IMR-90 (cell line): ENCODE data around the gene RTN4RL2. TPM values are rescaled to one million over a fixed set of nuclear protein-coding genes. Genes with fewer than 3 reads are reported as not detected.

ENCODE experiments used
- ATAC-seq: fragments of 200-7000 bp; cut with Tn5 transposase; 2 replicates; pipeline ENCODE4 v1.9.1; 2020; ENCODE audit warnings: low read depth, mild to moderate bottlenecking, moderate library complexity
- BruUV-seq: library from RNA; stranded (reverse); fragments of 400-500 nt; replicated peaks from 2 replicates; lab custom pipeline; 2021; lab: Mats Ljungman, UMichigan
- CTCF ChIA-PET: fragments of 300-600 bp; formaldehyde crosslinking; extraction: SDS; loops from one replicate; lab custom pipeline; 2021; ENCODE audit warnings: antibody characterized with exemption; lab: Yijun Ruan, JAX
- POLR2A ChIA-PET: fragments of 300-600 bp; sonication (Branson Sonifier 250); formaldehyde crosslinking; loops from one replicate; lab custom pipeline; 2022; ENCODE audit warnings: antibody characterized with exemption; ENCODE audit not compliant: unreplicated experiment; lab: Charles Lee
- DNase-seq: peaks from one replicate; pipeline ENCODE4 v3.0.0; 2013
- H2AFZ ChIP-seq: replicated peaks from 2 replicates; pipeline ENCODE3; 2013; ENCODE audit warnings: low read length, mild to moderate bottlenecking; ENCODE audit not compliant: poor library complexity
- H2AK5ac ChIP-seq: 2 replicates; pipeline ENCODE4 v1.6.1; 2013; ENCODE audit warnings: low read depth, low read length, inconsistent platforms
- H2AK9ac ChIP-seq: replicated peaks from 2 replicates; pipeline ENCODE3; 2013; ENCODE audit warnings: mild to moderate bottlenecking, low read depth, low read length, moderate library complexity; ENCODE audit not compliant: poor library complexity
- H2BK120ac ChIP-seq: 2 replicates; pipeline ENCODE4 v1.6.1; 2013; ENCODE audit warnings: low read depth, low read length, inconsistent platforms
- H2BK15ac ChIP-seq: 3 replicates; pipeline ENCODE4 v1.6.1; 2013; ENCODE audit warnings: low read depth, low read length, inconsistent platforms
- H2BK20ac ChIP-seq: 2 replicates; pipeline ENCODE4 v1.6.1; 2013; ENCODE audit warnings: low read depth, mild to moderate bottlenecking, inconsistent platforms, low read length, moderate library complexity
- H2BK5ac ChIP-seq: 2 replicates; pipeline ENCODE4 v1.6.1; 2013; ENCODE audit warnings: mild to moderate bottlenecking, low read depth, low read length, inconsistent platforms; ENCODE audit not compliant: poor library complexity, severe bottlenecking
- H3K14ac ChIP-seq: replicated peaks from 2 replicates; pipeline ENCODE4 v1.6.1; 2013; ENCODE audit warnings: low read depth, low read length, inconsistent platforms
- H3K18ac ChIP-seq: 2 replicates; pipeline ENCODE4 v1.6.1; 2013; ENCODE audit warnings: low read depth, low read length, control low read depth
- H3K23ac ChIP-seq: 2 replicates; pipeline ENCODE4 v1.6.1; 2013; ENCODE audit warnings: low read depth, low read length, inconsistent platforms
- H3K27ac ChIP-seq: 2 replicates; pipeline ENCODE4 v1.5.1; 2013; ENCODE audit warnings: mild to moderate bottlenecking, control low read depth, low read length; ENCODE audit not compliant: insufficient read depth
- H3K27me3 ChIP-seq: 2 replicates; pipeline ENCODE4 v1.6.1; 2013; ENCODE audit warnings: low read length; ENCODE audit not compliant: control insufficient read depth, insufficient read depth
- H3K36me3 ChIP-seq: 2 replicates; pipeline ENCODE4 v1.6.1; 2013; ENCODE audit warnings: low read length, mixed read lengths; ENCODE audit not compliant: control insufficient read depth, insufficient read depth
- H3K4ac ChIP-seq: 2 replicates; pipeline ENCODE4 v1.6.1; 2013; ENCODE audit warnings: low read depth, low read length, inconsistent platforms
- H3K4me1 ChIP-seq: 2 replicates; pipeline ENCODE4 v1.6.1; 2013; ENCODE audit warnings: low read length, mixed read lengths; ENCODE audit not compliant: control insufficient read depth, insufficient read depth
- H3K4me2 ChIP-seq: 2 replicates; pipeline ENCODE4 v1.6.1; 2013; ENCODE audit warnings: low read depth, mild to moderate bottlenecking, control low read depth, low read length, moderate library complexity
- H3K4me3 ChIP-seq: 2 replicates; pipeline ENCODE4 v1.5.1; 2013; ENCODE audit warnings: low read depth, mild to moderate bottlenecking, control low read depth, low read length, moderate library complexity; ENCODE audit not compliant: insufficient read depth
- H3K56ac ChIP-seq: 2 replicates; pipeline ENCODE4 v1.6.1; 2013; ENCODE audit warnings: low read length, inconsistent platforms; ENCODE audit not compliant: insufficient read depth; ENCODE audit errors: extremely low read depth
- H3K79me1 ChIP-seq, 2 experiments: 2 replicates each; pipeline ENCODE4 v1.6.1; 2013; ENCODE audit warnings: low read length in 2 of 2, inconsistent platforms in 1 of 2, low read depth in 1 of 2
- H3K9ac ChIP-seq: 2 replicates; pipeline ENCODE4 v1.6.1; 2013; ENCODE audit warnings: low read depth, low read length, control low read depth
- H3K9me1 ChIP-seq: 2 replicates; pipeline ENCODE4 v1.6.1; 2013; ENCODE audit warnings: low read length, inconsistent platforms; ENCODE audit not compliant: insufficient read depth
- H3K9me3 ChIP-seq: 2 replicates; pipeline ENCODE4 v1.6.1; 2013; ENCODE audit warnings: low read length; ENCODE audit not compliant: control insufficient read depth, insufficient read depth
- H4K20me1 ChIP-seq: 2 replicates; pipeline ENCODE4 v1.6.1; 2013; ENCODE audit warnings: low read length, inconsistent platforms; ENCODE audit not compliant: insufficient read depth
- H4K5ac ChIP-seq: 2 replicates; pipeline ENCODE4 v1.6.1; 2013; ENCODE audit warnings: mild to moderate bottlenecking, low read depth, low read length, control low read depth
- H4K8ac ChIP-seq, 2 experiments: 2 replicates each; pipeline ENCODE4 v1.6.1; 2013; ENCODE audit warnings: low read depth in 2 of 2, low read length in 2 of 2, control low read depth in 1 of 2, inconsistent platforms in 1 of 2
- H4K91ac ChIP-seq: 2 replicates; pipeline ENCODE4 v1.6.1; 2013; ENCODE audit warnings: low read depth, low read length, inconsistent platforms; ENCODE audit not compliant: insufficient read depth
- CEBPB ChIP-seq: IDR thresholded peaks from 2 replicates; pipeline ENCODE4 v1.6.1; 2012; ENCODE audit warnings: low read depth, low read length, improper control_type of control experiment
- CHD1 ChIP-seq: IDR thresholded peaks from 2 replicates; pipeline ENCODE4 v1.6.1; 2012; ENCODE audit warnings: low read depth, low read length, improper control_type of control experiment
- FOS ChIP-seq: fragments of 150-350 bp; IDR thresholded peaks from 2 replicates; pipeline ENCODE4 v1.6.1; 2016; ENCODE audit warnings: low read depth, low read length
- MAZ ChIP-seq: IDR thresholded peaks from 2 replicates; pipeline ENCODE4 v1.6.1; 2012; ENCODE audit warnings: low read depth, mild to moderate bottlenecking, low read length, improper control_type of control experiment, moderate library complexity, borderline replicate concordance
- MXI1 ChIP-seq: IDR thresholded peaks from 2 replicates; pipeline ENCODE4 v1.6.1; 2012; ENCODE audit warnings: low read depth, mild to moderate bottlenecking, low read length, moderate library complexity, borderline replicate concordance
- NFE2L2 ChIP-seq: fragments of 150-350 bp; IDR thresholded peaks from 2 replicates; pipeline ENCODE4 v1.6.1; 2016; ENCODE audit warnings: low read depth, mild to moderate bottlenecking, low read length
- POLR2A ChIP-seq: IDR thresholded peaks from 2 replicates; pipeline ENCODE4 v1.6.1; 2012; ENCODE audit warnings: mild to moderate bottlenecking, low read depth, low read length
- RFX5 ChIP-seq: IDR thresholded peaks from 2 replicates; pipeline ENCODE4 v1.8.0; 2012; ENCODE audit warnings: low read depth, mild to moderate bottlenecking, low read length, moderate library complexity
- SMC3 ChIP-seq: fragments of 150-350 bp; IDR thresholded peaks from 2 replicates; pipeline ENCODE4 v1.6.1; 2016; ENCODE audit warnings: low read depth, mild to moderate bottlenecking, antibody characterized with exemption, low read length, moderate library complexity
- WGBS, 2 experiments: methylation state at CpG; one replicate each; pipeline versions ENCODE4 v1.1.5 to v1.1.7; 2013; ENCODE audit warnings: missing lambda C conversion rate in 2 of 2; ENCODE audit not compliant: insufficient read length in 1 of 2; ENCODE audit errors: extremely low coverage in 2 of 2; 5-methylcytosine and 5-hydroxymethylcytosine counted together
- dilution Hi-C: fragments of 300-500 bp; cut with HindIII; formaldehyde crosslinking; loops from one replicate; pipeline ENCODE4 v1.14.3; 2018; ENCODE audit warnings: low sequenced_read_pairs; ENCODE audit not compliant: unreplicated experiment
- in situ Hi-C: fragments of 300-500 bp; cut with MboI; formaldehyde crosslinking; loops from 3 replicates; pipeline ENCODE4 v1.14.3; 2019; ENCODE audit warnings: low sequenced_read_pairs, inconsistent platforms, mixed read lengths
- intact Hi-C: fragments of 100-400 bp; cut with micrococcal nuclease; formaldehyde crosslinking; loops from 2 replicates; pipeline ENCODE4 v1.10.0; 2022
- polyA plus RNA-seq, 3 experiments: library from polyadenylated mRNA; depleted of rRNA; stranded (reverse); fragments of >200 nt; gene quantifications; 2 replicates each; pipeline ENCODE4 v1.2.3, GENCODE V29; 2012; ENCODE audit warnings: low replicate concordance in 1 of 3
- total RNA-seq: library from RNA; depleted of rRNA; stranded (reverse); fragments of >200 nt; gene quantifications from 2 replicates; pipeline ENCODE4 v1.2.3, GENCODE V29; 2012

Gene RTN4RL2
- total and polyA plus RNA-seq, 2 of the 4 experiments (the other 2 are of a cell fraction): 1.5 TPM; not detected in 1

GRCh38 chr11:57476757-57477506 is 16.6 kb downstream of the RTN4RL2 start (continued):
- no peak for TF ChIP-seq CHD1
- no peak for TF ChIP-seq FOS
- TF ChIP-seq POLR2A: no peak

DNA sequence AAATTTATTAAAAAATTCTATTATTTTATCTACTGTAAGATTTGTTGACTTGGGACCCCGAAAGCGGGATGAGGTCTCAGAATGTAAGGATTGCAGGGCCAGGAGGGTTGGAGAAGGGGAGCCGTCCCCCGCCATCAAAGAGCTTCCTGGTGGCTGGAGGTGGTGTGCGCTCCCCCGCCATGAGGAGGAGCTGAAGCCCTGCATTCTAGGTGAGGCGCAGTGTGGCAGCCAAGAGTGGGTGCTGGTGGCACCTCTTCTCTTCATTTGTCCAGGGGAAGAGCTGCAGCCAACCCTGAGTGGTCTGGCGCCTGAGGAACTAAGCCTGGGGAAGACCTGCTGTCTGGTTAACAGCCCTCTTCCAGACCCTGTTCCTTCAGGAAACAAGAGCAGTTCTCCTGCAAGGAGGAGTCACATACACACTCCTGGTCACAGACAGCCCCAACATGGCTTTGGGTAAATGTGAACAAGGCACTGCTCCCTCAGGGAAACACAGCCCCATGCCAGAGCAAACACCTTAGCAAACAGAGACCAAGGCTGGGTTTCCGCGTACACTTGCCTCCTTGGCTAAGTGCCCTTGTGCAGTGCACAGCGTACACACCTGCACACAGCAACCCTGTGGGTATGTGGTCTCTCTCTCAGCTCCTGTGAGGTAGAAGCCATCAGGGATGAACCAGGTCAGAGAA is 17.3 kb downstream of the RTN4RL2 start:
- Histone ChIP-seq H3K4me3 (no peak overlapping the region), H2BK20ac (no peak overlapping the region), H2AK5ac (no peak overlapping the region), H3K14ac (no peak overlapping the region), H3K9me1 (no peaks in the 10 kb centered on the region), H3K56ac (no peak overlapping the region), H4K8ac (no peak overlapping the region), H3K27me3 (peaks cover 49% of the 10 kb centered on the region), H3K4ac (no peak overlapping the region), H3K9ac (no peak overlapping the region), H3K4me2 (no peak overlapping the region), H3K27ac (no peak overlapping the region), H3K79me1 (no peaks in the 10 kb centered on the region), H4K20me1 (no peaks in the 10 kb centered on the region; the same call in 1 of the 2 replicates), H4K5ac (no peak overlapping the region), H3K4me1 (no peaks in the 10 kb centered on the region), H2AK9ac (no peak overlapping the region), H2BK5ac (no peak overlapping the region), H3K9me3 (no peaks in the 10 kb centered on the region), H3K23ac (no peak overlapping the region), H2AFZ (no peak overlapping the region), H2BK15ac (no peak overlapping the region), H3K36me3 (no peaks in the 10 kb centered on the region), H3K18ac (no peak overlapping the region), H2BK120ac (no peak overlapping the region), H4K91ac (no peak overlapping the region)
- dilution Hi-C loops: no loop called here
- BruUV-seq: no TSS peak
- ChIA-PET CTCF (interaction anchor here (1.0 to 1.5 kb wide), 3 partner anchors 15 to 132 kb away, joined by 3 to 7 read pairs (median 3); no protein-coding TSS in a partner anchor), POLR2A (interaction anchor here (0.5 kb wide), 1 partner anchor 178 kb away, joined by 3 read pairs; no protein-coding TSS in a partner anchor)
- in situ Hi-C loops: loop anchor here (25.0 kb wide), 1 partner anchor 1035 kb away; the partner anchor contains the start of gene OR5B21
- ATAC-seq: no peak
- TF ChIP-seq RFX5: no peak
- no peak for TF ChIP-seq NFE2L2
- no peak for TF ChIP-seq MXI1
- no peak for TF ChIP-seq MAZ
- TF ChIP-seq POLR2A: no peak
- no peak for TF ChIP-seq CEBPB
- no peak for TF ChIP-seq SMC3
- 74% methylated on average over 5 of the region's 11 CpGs; no CpG with 5 or more reads in 1 of the 2 experiments for WGBS, 2 experiments
- intact Hi-C loops: no loop called here
- no peak for DNase-seq
